ENCODE data around the gene CD58.
"Not testable (repeated sequence)": the region's sequence is repeated elsewhere in the genome, so short reads cannot be mapped to it uniquely, and the experiment has no call there.

Gene CD58

DNA sequence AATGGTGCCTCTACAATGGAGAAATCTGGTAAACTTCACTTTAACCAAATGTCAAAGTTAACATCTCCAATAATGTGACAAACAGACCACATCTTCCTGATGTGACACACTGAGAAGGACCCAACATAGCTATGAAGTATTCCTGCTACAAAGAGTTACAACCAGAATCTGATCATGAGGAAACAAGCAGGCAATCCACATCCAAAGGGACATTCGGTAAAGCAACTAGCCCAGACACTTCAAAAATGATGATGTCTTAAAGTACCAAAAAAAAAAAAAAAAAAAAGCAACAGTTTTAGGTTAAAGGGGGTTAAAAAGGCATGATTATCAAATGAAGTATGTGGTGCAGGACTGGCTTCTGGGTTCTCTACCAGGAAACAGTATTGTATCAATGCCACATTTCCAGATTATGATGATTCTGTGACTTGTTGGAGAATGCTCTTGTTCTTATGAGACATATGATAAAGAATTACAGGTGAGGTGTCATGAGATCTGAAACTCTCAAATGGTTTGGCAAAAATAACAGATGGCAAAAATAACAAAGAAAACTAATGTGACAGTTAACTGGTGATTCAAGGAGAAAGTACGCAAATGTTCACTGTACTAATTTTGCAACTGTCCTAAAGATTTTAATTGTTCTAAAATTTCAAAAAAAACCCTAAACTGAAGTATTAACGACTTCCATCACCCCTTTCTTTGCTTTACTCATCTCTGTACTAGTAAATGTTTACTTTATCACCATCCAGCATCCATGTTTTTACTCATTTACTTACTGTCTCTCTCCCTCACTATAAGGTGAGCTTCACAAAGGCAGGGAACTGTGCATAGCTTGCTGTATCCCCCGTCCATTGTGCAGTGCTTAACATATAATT, 2.8 kb downstream of the CD58 start:
- Mint-ChIP-seq H3K4me1 (peaks cover 63% of the 10 kb centered on the region), H3K4me3 (peak overlapping the region in 1 of 2 donors; percentile 18), H3K27ac (no peak overlapping the region), H3K9me3 (peaks cover 7 to 21% of the 10 kb centered on the region in 2 donors), H3K27me3 (peaks cover 13% of the 10 kb centered on the region)
- DNase-seq (no peak), ATAC-seq (no peak)

DNA sequence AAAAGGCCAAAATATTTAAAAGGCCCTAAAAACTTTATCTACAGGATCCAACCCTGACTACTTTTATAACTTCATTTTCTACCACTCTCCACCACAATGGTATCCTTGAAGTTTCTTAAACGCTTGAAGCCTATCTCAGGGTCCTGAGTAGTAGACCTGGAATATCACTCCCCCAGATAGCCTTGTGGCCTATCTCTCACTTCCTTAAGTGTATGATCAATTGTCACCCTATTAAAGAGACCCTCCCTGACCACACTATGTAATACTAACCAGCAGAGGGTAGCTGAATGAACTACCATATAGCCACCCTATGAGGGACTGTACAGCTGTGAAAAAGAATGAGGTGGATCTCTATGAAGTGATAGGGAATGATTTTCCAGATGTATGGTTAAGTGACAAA, 5.6 kb downstream of the CD58 start:
- no peak for DNase-seq
- no peak overlapping the region for H3K4me3 Mint-ChIP-seq
- no peak for ATAC-seq
- no peaks in the 10 kb centered on the region for H3K27me3 Mint-ChIP-seq
- no peak overlapping the region for H3K27ac Mint-ChIP-seq
- peaks cover 65% of the 10 kb centered on the region for H3K4me1 Mint-ChIP-seq
- H3K9me3 Mint-ChIP-seq, result peaks cover 15 to 25% of the 10 kb centered on the region in 2 donors

DNA sequence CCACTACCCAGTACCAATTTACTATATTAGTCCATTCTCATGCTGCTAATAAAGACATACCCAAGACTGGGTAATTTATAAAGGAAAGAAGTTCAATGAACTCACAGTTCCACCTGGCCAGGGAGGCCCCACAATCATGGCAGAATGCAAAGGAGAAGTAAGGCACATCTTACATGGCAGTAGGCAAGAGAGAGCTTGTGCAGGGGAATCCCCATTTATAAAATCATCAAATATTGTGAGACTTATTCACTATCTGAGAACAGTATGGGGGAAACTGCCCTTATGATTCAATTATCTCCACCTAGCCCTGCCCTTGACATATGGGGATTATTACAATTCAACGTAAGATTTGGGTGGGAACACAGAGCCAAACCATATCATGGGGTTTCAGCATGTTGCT, 6.4 kb downstream of the CD58 start:
- H3K4me3 Mint-ChIP-seq, result no peak overlapping the region
- peaks cover 62% of the 10 kb centered on the region for H3K4me1 Mint-ChIP-seq
- DNase-seq, result no peak
- H3K27ac Mint-ChIP-seq, result no peak overlapping the region
- H3K27me3 Mint-ChIP-seq, result no peaks in the 10 kb centered on the region
- no peak for ATAC-seq
- peaks cover 15 to 25% of the 10 kb centered on the region in 2 donors for H3K9me3 Mint-ChIP-seq

DNA sequence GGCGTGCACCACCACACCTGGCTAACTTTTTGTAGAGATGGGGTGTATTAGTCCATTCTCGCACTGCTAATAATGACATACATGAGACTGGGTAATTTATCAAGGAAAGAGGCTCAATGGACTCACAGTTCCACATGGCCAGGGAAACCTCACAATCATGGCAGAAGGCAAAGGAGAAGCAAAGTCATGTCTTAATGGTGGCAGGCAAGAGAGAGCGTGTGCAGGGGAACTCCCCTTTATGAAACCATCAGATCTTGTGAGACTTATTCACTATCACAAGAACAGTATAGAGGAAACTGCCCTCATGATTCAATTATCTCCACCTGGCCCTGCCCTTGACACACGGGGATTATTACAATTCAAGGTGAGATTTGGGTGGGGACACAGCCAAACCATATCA, 8.4 kb downstream of the CD58 start:
- peak overlapping the region in 1 of 2 donors; percentile 2 for H3K27ac Mint-ChIP-seq
- not testable (repeated sequence) for DNase-seq, H3K27me3 Mint-ChIP-seq, ATAC-seq, H3K4me3 Mint-ChIP-seq
- H3K4me1 Mint-ChIP-seq, result peaks cover 63% of the 10 kb centered on the region
- peaks cover 15 to 25% of the 10 kb centered on the region in 2 donors for H3K9me3 Mint-ChIP-seq

DNA sequence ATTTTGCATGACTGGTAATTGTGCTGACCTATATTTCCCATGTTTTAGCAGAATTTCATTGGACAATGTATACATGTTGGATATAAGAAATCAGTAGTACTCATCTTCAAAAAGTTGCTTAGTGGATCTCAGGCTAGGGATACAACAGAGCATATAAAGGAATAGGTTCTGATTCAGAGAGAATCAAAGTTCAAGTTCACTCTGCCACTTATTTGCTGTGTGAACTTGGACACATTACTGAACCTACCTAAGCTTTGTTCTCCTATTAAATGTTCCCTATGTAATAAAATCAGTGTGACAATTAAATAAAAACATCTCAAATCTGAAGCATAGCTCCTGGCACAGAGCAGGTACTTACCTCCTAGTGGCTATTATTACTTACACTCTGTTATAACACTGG, 9.3 kb downstream of the CD58 start:
- H3K4me3 Mint-ChIP-seq, result no peak overlapping the region
- H3K27ac Mint-ChIP-seq, result no peak overlapping the region
- ATAC-seq, result no peak
- peaks cover 68% of the 10 kb centered on the region for H3K4me1 Mint-ChIP-seq
- no peak for DNase-seq
- peaks cover 15 to 25% of the 10 kb centered on the region in 2 donors for H3K9me3 Mint-ChIP-seq
- H3K27me3 Mint-ChIP-seq, result no peaks in the 10 kb centered on the region

DNA sequence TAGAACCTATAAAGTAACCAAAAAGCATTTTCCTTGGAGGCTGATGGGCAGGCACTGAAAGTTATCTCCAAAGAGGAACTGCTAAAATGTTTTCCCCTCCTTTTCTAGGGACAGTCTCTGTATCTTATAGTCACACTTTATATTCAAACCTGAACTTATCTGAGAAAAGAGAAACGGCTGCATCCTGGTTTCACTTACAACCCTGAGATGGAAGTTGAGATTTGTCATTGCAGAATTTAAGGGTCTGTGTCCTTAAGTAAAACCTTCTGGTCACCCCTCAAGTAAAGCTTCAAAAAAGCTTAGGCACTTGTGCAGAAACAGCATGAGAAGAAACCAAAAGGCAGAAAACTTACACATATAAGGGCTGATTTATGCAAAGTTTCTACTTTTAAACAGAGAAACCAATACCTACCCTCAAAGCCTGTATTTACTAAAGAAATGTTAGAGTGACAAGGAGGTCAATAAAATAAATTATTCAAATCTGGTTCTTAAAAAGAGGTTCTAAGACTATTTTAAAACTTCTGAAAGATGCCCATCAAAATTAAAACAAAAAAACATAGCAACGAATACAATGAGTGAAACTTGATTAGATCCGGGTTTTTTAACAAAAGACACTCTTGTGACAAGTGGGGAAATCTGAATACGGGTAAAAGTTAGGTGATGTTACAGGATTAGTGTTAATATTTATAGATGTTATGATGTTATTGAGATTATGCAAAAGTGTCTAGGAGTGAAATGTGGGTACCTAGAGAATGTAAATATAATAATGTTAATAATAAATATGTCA, 9.9 kb downstream of the CD58 start:
- DNase-seq (no peak), ATAC-seq (no peak)
- Mint-ChIP-seq H3K9me3 (peaks cover 15 to 25% of the 10 kb centered on the region in 2 donors), H3K27ac (no peak overlapping the region), H3K4me1 (peaks cover 70% of the 10 kb centered on the region), H3K4me3 (no peak overlapping the region), H3K27me3 (no peaks in the 10 kb centered on the region)

DNA sequence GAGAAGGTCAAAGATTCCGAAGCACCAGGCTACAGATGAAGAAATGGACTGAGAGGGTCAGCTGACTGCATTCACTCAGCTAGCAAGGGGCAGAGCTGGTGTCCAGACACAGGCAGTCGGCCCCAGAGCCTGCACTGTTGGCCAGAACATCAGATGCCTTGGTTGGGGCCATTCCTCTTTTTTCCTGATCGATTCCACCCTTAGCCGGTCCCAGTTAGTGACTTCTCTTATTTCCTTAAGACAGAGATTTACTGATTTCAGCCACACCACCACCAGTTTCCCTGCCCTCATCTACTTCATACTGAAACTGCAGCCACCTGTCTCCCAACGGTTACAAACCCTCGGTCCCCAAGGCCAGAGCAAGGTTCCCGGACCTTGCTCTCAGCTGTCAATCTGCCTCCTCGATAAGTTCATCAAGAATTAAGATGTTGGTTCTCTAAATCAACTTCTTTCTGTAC, 11.5 kb downstream of the CD58 start:
- no peak for ATAC-seq
- DNase-seq, result no peak
- Mint-ChIP-seq H3K4me1 (peaks cover 70% of the 10 kb centered on the region), H3K9me3 (peaks cover 13 to 16% of the 10 kb centered on the region in 2 donors), H3K27me3 (no peaks in the 10 kb centered on the region), H3K4me3 (peak overlapping the region in 1 of 2 donors; percentile 16), H3K27ac (peak overlapping the region in 1 of 2 donors; percentile 72)

DNA sequence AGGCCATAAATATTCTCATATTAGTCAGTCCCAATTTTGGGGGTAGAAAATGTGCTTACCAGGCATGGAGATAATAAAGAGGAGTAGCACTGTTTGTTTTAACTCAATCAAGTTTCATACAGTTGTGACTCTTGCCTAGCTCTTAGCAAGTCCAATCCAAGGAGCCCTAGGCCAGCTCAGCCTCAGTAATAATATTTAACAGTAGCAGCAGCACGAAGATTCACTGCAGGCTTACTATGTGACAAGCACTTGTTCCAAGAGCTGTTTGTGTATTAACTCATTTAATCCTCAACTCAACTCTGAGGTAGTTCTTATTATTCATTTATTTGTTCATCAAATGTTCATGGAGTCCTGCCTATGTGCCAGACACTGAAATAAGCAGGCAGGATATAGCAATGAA, 12.3 kb downstream of the CD58 start:
- Mint-ChIP-seq H3K27me3 (no peaks in the 10 kb centered on the region), H3K4me1 (peaks cover 70% of the 10 kb centered on the region), H3K4me3 (no peak overlapping the region), H3K27ac (peak overlapping the region in 1 of 2 donors; percentile 29), H3K9me3 (peaks cover 8 to 10% of the 10 kb centered on the region in 2 donors)
- DNase-seq, result no peak
- ATAC-seq, result no peak

DNA sequence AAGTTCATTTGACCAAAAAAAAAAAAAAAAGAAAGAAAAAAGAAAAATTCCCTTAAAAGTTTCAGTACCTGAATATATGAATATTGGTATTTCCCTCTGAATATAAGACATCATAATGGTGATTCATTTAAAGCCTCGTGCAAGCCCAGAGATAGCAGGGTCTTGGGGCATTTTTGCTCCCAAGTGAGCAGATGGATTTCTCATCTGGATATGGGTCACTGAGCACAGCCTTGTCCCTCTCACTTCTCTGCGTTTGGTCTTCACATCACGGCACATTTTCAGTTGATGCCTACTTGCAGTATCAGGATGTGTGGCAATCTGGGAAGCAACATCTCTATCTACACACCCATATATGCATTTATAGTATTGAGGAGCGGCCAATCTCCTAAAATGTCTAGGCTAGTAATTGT, 12.7 kb downstream of the CD58 start:
- ATAC-seq (peak; percentile 54), DNase-seq (peak in 1 of 2 donors; percentile 29)
- H3K27ac Mint-ChIP-seq, result peak overlapping the region in 1 of 2 donors; percentile 41
- peaks cover 6 to 8% of the 10 kb centered on the region in 2 donors for H3K9me3 Mint-ChIP-seq
- peaks cover 75% of the 10 kb centered on the region for H3K4me1 Mint-ChIP-seq
- H3K27me3 Mint-ChIP-seq, result no peaks in the 10 kb centered on the region
- H3K4me3 Mint-ChIP-seq, result peak overlapping the region in 1 of 2 donors; percentile 45

DNA sequence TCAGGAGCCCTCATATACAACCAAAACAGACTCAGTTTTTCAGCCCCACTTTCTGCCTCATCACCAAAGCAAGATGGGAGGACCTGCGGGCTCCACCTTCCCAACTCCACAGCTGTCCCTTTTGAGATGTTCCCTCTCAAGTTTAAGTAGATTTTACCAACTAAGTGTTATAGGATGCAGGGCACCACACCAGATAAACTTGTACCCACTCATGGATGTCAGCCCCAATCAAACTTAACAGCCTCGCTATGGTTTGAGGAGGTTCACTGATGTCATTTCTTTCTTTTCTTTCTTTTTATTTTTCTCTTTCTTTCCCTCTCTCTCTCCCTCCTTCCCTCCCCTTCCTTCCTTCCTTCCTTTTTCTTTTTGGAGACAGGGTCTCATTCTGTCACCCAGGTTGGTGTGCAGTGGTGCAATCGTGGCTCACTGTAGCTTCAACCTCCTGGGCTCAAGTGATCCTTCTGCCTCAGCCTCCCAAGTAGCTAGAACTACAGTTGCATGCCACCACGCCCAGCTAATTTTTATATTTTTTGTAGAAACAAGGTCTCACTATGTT, 13.4 kb downstream of the CD58 start:
- no peaks in the 10 kb centered on the region for H3K27me3 Mint-ChIP-seq
- H3K4me1 Mint-ChIP-seq, result peaks cover 74% of the 10 kb centered on the region
- H3K9me3 Mint-ChIP-seq, result peaks cover 0 to 2% of the 10 kb centered on the region in 2 donors
- H3K4me3 Mint-ChIP-seq, result peak overlapping the region in 1 of 2 donors; percentile 45
- ATAC-seq (no peak), DNase-seq (no peak)
- peak overlapping the region in 1 of 2 donors; percentile 41 for H3K27ac Mint-ChIP-seq

DNA sequence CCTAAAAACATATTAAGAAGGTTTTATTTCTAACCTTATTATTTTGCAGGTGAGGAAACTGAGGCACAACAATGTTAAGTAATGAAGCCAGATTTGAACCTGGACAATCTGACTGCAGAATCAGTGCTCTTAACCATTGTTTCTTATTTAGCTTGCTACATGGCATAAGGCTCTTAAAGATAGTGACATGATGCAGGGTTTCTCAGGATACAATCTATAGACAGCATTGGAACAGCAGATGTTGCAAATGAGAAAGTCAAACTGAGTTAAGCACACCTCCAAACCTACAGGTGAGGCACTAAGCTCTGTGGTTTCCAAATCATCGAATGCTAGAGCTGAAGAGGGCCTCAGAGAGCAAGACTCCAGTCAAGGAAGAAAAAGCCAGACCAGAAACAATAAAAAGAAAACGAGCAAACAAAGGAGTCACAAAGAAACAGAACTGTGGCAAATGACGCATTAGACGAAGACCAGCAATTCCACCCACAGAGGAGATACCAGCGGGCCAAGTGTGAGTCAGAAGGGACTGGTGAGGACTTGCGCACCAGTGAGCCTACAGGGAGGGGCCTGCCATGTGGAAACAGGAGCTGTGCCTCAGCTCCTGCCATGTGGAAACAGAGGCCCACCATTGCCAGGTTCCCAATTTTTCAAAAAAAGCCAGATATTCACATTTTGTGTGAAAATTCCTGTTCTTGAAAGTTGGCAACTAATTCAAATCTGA, 14.4 kb downstream of the CD58 start:
- peak overlapping the region in 1 of 2 donors; percentile 83 for H3K27ac Mint-ChIP-seq
- DNase-seq (peak; percentile 38 to 84), ATAC-seq (peak; percentile 98)
- H3K4me3 Mint-ChIP-seq, result peak overlapping the region in 1 of 2 donors; percentile 49
- no peaks in the 10 kb centered on the region for H3K9me3 Mint-ChIP-seq
- H3K27me3 Mint-ChIP-seq, result no peaks in the 10 kb centered on the region
- H3K4me1 Mint-ChIP-seq, result peaks cover 79% of the 10 kb centered on the region

DNA sequence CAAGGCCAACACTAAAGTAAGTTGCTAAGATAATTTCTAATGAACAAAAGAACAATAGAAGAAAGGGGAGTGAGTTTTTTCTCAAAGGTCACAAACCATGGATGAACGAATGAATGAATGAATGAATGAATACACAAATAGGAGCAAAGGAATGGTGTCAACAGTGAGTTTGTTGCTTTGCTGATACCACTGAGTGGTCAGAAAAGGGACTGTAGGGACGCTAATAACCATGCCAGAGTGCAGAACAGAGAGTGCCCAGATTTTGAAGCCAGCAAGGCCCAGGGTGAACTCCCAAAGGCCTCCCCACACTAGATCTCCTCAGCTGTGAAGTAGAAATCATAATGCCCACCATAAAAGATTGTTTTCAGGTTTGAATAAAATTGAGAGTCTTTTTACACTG, 15.9 kb downstream of the CD58 start:
- ATAC-seq, result no peak
- DNase-seq, result no peak
- H3K27ac Mint-ChIP-seq, result no peak overlapping the region
- no peaks in the 10 kb centered on the region for H3K27me3 Mint-ChIP-seq
- no peak overlapping the region for H3K4me3 Mint-ChIP-seq
- H3K4me1 Mint-ChIP-seq, result peaks cover 69% of the 10 kb centered on the region
- no peaks in the 10 kb centered on the region for H3K9me3 Mint-ChIP-seq

DNA sequence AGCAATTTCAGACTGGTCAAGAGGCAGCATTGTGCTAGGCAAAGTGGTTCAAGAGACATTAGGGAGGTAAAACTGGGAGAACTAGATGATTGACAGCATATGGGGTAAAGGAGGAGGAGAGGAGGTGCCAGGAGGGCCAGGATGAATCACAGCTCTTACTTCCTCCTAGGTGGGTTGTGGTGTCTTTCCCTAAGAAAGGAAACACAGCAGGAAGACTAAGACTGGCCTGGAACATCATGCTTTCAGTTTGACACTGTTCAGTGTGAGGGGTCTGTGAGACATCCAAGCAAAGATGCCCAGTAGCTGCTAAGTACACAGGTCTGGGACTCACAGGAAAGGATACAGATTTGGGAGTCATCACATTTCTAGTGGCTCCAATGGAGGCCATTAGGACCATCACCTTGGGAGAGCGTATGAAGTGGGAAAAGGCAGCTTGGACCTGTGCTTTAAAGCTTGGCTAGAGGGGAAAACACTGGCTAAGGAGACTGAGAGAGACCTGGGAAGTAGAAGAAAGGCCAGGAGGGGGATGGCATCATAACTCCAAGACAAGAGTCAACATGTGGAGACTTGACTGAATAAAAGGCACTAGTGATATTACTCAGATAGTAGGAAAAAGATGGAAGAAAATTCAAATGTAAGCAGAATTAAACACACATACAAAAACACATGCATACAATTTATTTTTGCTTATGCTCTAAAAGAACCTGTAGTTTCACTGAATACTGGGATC, 17.3 kb downstream of the CD58 start:
- no peak overlapping the region for H3K4me3 Mint-ChIP-seq
- H3K27ac Mint-ChIP-seq, result no peak overlapping the region
- DNase-seq, result no peak
- H3K27me3 Mint-ChIP-seq, result no peaks in the 10 kb centered on the region
- H3K9me3 Mint-ChIP-seq, result no peaks in the 10 kb centered on the region
- peaks cover 56% of the 10 kb centered on the region for H3K4me1 Mint-ChIP-seq
- ATAC-seq, result no peak

DNA sequence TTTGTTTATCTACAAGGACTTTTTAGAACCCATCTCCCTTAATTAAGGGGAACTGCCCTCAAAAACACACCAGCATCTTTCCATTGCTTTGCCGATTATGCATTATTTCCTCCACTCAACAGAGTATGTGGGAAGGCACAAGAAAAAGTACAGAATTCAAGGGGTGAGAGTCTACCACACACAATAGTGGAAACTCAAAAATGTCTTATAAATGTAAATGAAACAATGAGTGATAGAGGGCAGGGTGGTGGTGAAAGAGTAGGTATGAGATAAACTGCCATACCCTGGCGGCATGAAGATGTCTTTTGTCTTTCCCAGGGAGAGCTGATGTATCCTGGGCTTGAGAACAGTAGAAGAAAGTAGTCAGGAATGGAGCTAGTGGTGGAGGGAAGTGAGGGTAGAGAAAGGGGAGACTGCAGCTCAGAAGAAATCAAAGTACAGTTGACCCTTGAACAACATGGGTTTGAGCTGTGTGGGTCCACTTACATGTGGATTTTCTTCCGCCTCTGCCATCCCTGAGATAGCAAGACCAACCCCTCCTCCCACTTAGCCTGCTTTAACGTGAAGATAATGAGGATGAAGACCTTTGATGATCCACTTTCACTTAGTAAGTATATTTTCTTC, 24.4 kb downstream of the CD58 start:
- Mint-ChIP-seq H3K9me3 (no peaks in the 10 kb centered on the region), H3K27me3 (no peaks in the 10 kb centered on the region), H3K4me1 (peaks cover 36% of the 10 kb centered on the region), H3K27ac (no peak overlapping the region), H3K4me3 (peak overlapping the region; percentile 6 to 23)
- ATAC-seq, result no peak
- no peak for DNase-seq
